Body of pancreas (tissue), 4 donors: ENCODE data around the gene TBC1D17. TPM values are rescaled to one million over a fixed set of nuclear protein-coding genes. Genes with fewer than 3 reads are reported as not detected.
A peak's percentile ranks its signal among the peaks of the same experiment; 100 is the strongest.

Experiments used
- ATAC-seq: fragments of 150-250 bp; one replicate; pipeline ENCODE4 v1.9.1; 2016
- DNase-seq, 4 donors: peaks; one replicate each; pipeline ENCODE4 v3.0.0-alpha.2; 2019
- H3K27ac ChIP-seq, 4 donors: fragments of 200-600 bp; sonication (generic); 1 replicate in 3 of 4; 2 replicates in 1 of 4; pipeline versions ENCODE4 v1.5.1 to v1.6.1; 2016 to 2019; ENCODE audit warnings: mild to moderate bottlenecking in 1 of 4, mixed read lengths in 1 of 4, moderate library complexity in 1 of 4
- H3K27me3 ChIP-seq, 2 donors: fragments of 200-600 bp; sonication (generic); one replicate each; pipeline ENCODE4 v1.6.0; 2016; ENCODE audit warnings: mild to moderate bottlenecking in 1 of 2
- H3K36me3 ChIP-seq, 2 donors: fragments of 200-600 bp; sonication (generic); replicated peaks in 1 of 2; 2 replicates each; pipeline ENCODE4 v1.5.1; 2016; ENCODE audit warnings: low read depth in 2 of 2; ENCODE audit not compliant: insufficient read depth in 1 of 2
- H3K4me1 ChIP-seq: fragments of 200-600 bp; sonication (generic); one replicate; pipeline ENCODE4 v1.6.0; 2016
- H3K4me3 ChIP-seq, 2 donors: fragments of 200-600 bp; sonication (generic); 1 replicate in 1 of 2; 2 replicates in 1 of 2; pipeline ENCODE4 v1.5.1; 2016 to 2019
- H3K9me3 ChIP-seq, 3 donors: fragments of 200-600 bp; sonication (generic); 1 replicate in 2 of 3; 2 replicates in 1 of 3; pipeline ENCODE4 v1.5.1; 2016
- CTCF ChIP-seq, 7 experiments: fragments of 450-650 bp in 4 of 7; fragments of 200-600 bp in 3 of 7; sonication (generic) in 3 of 7; IDR thresholded peaks; one replicate each; pipeline ENCODE4 v1.5.1; 2016 to 2019; ENCODE audit warnings: antibody characterized with exemption in 7 of 7
- POLR2A ChIP-seq, 3 donors: fragments of 450-650 bp; IDR thresholded peaks; one replicate each; pipeline ENCODE4 v1.6.1; 2016; ENCODE audit warnings: antibody characterized with exemption in 3 of 3, mild to moderate bottlenecking in 2 of 3
- WGBS, 2 donors: methylation state at CpG; one replicate each; pipeline ENCODE4 v1.1.5; 2017; 5-methylcytosine and 5-hydroxymethylcytosine counted together
- intact Hi-C: fragments of 100-400 bp; cut with DNase I; formaldehyde crosslinking; loops from one replicate; pipeline ENCODE4 v1.15.1; 2023
- total RNA-seq, 2 donors: library from RNA; depleted of rRNA; stranded (reverse); fragments of >200 nt; gene quantifications; one replicate each; pipeline ENCODE4 v1.1.0, GENCODE V29; 2016

Gene TBC1D17
- total RNA-seq, 2 donors from 2014 or later, result 25.9 to 37.6 TPM

DNA sequence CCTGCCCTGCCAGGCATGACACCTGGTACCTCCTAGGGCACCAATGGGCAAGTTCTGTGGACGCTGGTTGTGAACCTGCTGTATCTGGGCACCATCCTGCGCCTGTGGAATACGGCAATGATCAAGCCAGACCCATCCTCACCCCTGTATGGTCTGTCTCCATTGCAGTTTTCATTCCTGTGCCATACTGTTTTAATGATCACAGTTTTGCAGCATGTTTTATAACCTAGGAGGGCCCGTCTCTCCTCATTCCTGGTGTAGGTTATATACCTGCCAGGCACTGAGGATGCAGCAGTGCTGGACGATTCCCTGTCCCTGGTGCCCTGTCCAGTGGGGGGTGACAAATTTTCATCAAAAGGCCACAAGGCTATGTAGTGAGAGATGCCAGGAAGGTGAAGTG lies 5.6 kb downstream of the TBC1D17 start:
- DNase-seq (no peak), ATAC-seq (no peak)
- H3K4me3 ChIP-seq, result no peak overlapping the region
- no peaks in the 10 kb centered on the region for H3K27me3 ChIP-seq
- H3K9me3 ChIP-seq, result no peaks in the 10 kb centered on the region
- peaks cover 8% of the 10 kb centered on the region for H3K4me1 ChIP-seq
- H3K27ac ChIP-seq, result no peak overlapping the region
- peaks cover 36 to 42% of the 10 kb centered on the region in 2 donors for H3K36me3 ChIP-seq
- intact Hi-C loops, result no loop called here
- no peak for TF ChIP-seq CTCF (IDR thresholded peaks at IDR 0.05)
- no peak for TF ChIP-seq POLR2A (IDR thresholded peaks at IDR 0.05)
- 93 to 95% methylated on average over 5 of the region's 5 CpGs for WGBS, 2 donors

- Histone ChIP-seq H3K36me3 (peaks cover 36 to 42% of the 10 kb centered on the region in 2 donors), H3K27ac (no peak overlapping the region), H3K4me3 (no peak overlapping the region), H3K4me1 (no peaks in the 10 kb centered on the region), H3K27me3 (no peaks in the 10 kb centered on the region), H3K9me3 (no peaks in the 10 kb centered on the region)
- intact Hi-C loops, result no loop called here
- DNase-seq (peak in 1 of 4 donors; percentile 11), ATAC-seq (no peak)
- WGBS, 2 donors, result 90 to 97% methylated on average over 6 to 13 of the region's 18 CpGs
- no peak for TF ChIP-seq CTCF (IDR thresholded peaks at IDR 0.05)
- no peak for TF ChIP-seq POLR2A (IDR thresholded peaks at IDR 0.05)
Measured at GRCh38 chr19:49884109-49884508, 6.6 kb downstream of the TBC1D17 start.

DNA sequence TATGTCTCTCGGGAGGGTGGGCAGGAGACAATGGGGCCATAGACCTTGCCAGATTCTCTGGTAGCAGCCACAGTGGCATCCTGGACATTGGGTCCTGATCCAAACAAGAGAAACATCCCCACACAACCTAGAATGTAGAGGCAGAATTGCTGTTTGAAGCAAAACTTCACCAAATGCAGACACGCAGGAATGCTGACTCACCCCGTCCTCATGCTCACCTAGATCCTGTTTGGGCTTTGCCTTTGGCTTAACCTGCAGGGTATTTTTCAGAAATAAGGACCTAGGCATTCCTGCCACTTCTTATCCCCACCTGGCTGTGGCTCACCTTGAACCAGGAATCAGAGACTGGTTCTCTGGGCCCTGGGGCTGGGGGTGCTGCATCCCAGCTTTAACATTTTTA lies 7.3 kb downstream of the TBC1D17 start:
- no peak for ATAC-seq
- intact Hi-C loops, result no loop called here
- 94 to 100% methylated on average over 2 to 3 of the region's 3 CpGs for WGBS, 2 donors

DNA sequence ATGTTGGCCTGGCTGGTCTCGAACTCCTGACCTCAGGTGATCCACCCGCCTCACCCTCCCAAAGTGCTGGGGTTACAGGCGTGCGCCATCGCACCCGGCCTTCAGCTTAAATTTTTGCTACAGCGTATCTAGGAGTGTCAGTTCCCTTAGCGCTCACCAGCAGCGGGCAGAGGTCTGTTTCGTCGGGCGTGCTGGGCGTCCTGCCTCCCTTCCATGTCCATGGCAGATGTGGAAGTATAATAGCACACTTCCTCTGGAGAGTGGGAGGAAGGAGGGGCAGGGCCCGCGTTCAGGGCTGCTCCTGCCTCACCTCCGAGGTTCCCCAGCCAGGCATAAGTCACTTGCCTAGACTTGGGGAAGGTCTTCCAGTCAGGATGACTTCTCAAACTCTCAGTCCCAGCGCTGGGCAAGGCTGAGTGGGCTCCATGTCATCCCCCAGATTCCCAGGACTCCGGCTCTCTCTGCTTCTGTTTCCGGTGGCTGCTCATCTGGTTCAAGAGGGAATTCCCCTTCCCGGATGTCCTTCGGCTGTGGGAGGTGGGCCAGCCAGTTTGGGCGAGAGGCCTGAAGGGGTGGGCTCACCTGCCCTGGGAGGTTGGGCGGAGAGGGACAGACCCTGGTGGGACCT lies 9.6 kb downstream of the TBC1D17 start:
- Histone ChIP-seq H3K27ac (no peak overlapping the region), H3K9me3 (no peaks in the 10 kb centered on the region), H3K36me3 (peaks cover 24 to 27% of the 10 kb centered on the region in 2 donors), H3K4me1 (peaks cover 9% of the 10 kb centered on the region), H3K4me3 (no peak overlapping the region), H3K27me3 (no peaks in the 10 kb centered on the region)
- intact Hi-C loops, result no loop called here
- 68 to 87% methylated on average over 16 to 23 of the region's 23 CpGs for WGBS, 2 donors
- TF ChIP-seq CTCF (IDR thresholded peaks at IDR 0.05), result no peak
- no peak for TF ChIP-seq POLR2A (IDR thresholded peaks at IDR 0.05)
- DNase-seq (no peak), ATAC-seq (no peak)

More for the DNA sequence above, 7.3 kb downstream of the TBC1D17 start:
- TF ChIP-seq POLR2A (IDR thresholded peaks at IDR 0.05) (no peak), CTCF (IDR thresholded peaks at IDR 0.05) (no peak)
- no peak for DNase-seq
- H3K4me3 ChIP-seq, result no peak overlapping the region
- no peaks in the 10 kb centered on the region for H3K9me3 ChIP-seq
- H3K36me3 ChIP-seq, result peaks cover 36 to 42% of the 10 kb centered on the region in 2 donors
- H3K27ac ChIP-seq, result no peak overlapping the region
- H3K27me3 ChIP-seq, result no peaks in the 10 kb centered on the region
- peaks cover 1% of the 10 kb centered on the region for H3K4me1 ChIP-seq
